Measurements from ENCODE around the gene PHF1. TPM values are rescaled to one million over a fixed set of nuclear protein-coding genes. Genes with fewer than 3 reads are reported as not detected.
"Not testable (repeated sequence)": the region's sequence is repeated elsewhere in the genome, so short reads cannot be mapped to it uniquely, and the experiment has no call there.

The PHF1 gene
- total and polyA plus RNA-seq, 2 of the 4 experiments (the other 2 are of a cell fraction) = 9.0 to 47.2 TPM

- ATAC-seq (ENCODE audit: low read depth); H4K91ac ChIP-seq (ENCODE audit: insufficient read depth, low read depth, low read length); H4K20me1 ChIP-seq (ENCODE audit: insufficient read depth, low read length); H2AK5ac ChIP-seq (ENCODE audit: low read depth, low read length); CTCF ChIA-PET; intact Hi-C loops (cut with micrococcal nuclease); H3K18ac ChIP-seq (ENCODE audit: low read depth, low read length); H2BK5ac ChIP-seq (ENCODE audit: low read depth, low read length, poor library complexity, severe bottlenecking); H3K27ac ChIP-seq (ENCODE audit: insufficient read depth, low read length); H2BK120ac ChIP-seq (ENCODE audit: low read depth, low read length); BruUV-seq (replicated peaks); H3K4me2 ChIP-seq (ENCODE audit: low read depth, low read length); in situ Hi-C loops (cut with MboI; ENCODE audit: low sequenced_read_pairs); H3K4me3 ChIP-seq (ENCODE audit: insufficient read depth, low read depth, low read length); H3K14ac ChIP-seq (replicated peaks; ENCODE audit: low read depth, low read length); dilution Hi-C loops (cut with HindIII; ENCODE audit: low sequenced_read_pairs, unreplicated experiment); H2AFZ ChIP-seq (replicated peaks; ENCODE audit: low read length, poor library complexity); H3K4ac ChIP-seq (ENCODE audit: low read depth, low read length); H3K56ac ChIP-seq (ENCODE audit: extremely low read depth, insufficient read depth, low read length); H3K9me1 ChIP-seq (ENCODE audit: insufficient read depth, low read length); H3K4me1 ChIP-seq (ENCODE audit: control insufficient read depth, insufficient read depth, low read length); H3K23ac ChIP-seq (ENCODE audit: low read depth, low read length); DNase-seq; H2BK15ac ChIP-seq (ENCODE audit: low read depth, low read length); H2BK20ac ChIP-seq (ENCODE audit: low read depth, low read length); H4K8ac ChIP-seq (ENCODE audit: low read depth in 2 of 2, low read length in 2 of 2); H3K9ac ChIP-seq (ENCODE audit: low read depth, low read length); H4K5ac ChIP-seq (ENCODE audit: low read depth, low read length); POLR2A ChIA-PET (ENCODE audit: unreplicated experiment); H3K9me3 ChIP-seq (ENCODE audit: control insufficient read depth, insufficient read depth, low read length); H3K27me3 ChIP-seq (ENCODE audit: control insufficient read depth, insufficient read depth, low read length); H2AK9ac ChIP-seq (replicated peaks; ENCODE audit: low read depth, low read length, poor library complexity): not testable (repeated sequence)
- Histone ChIP-seq H3K79me1 (ENCODE audit: low read depth in 1 of 2, low read length in 2 of 2) (peaks cover 37 to 56% of the 10 kb centered on the region in 2 experiments), H3K36me3 (ENCODE audit: control insufficient read depth, insufficient read depth, low read length) (peaks cover 15% of the 10 kb centered on the region)
- WGBS, 2 experiments (ENCODE audit: extremely low coverage in 2 of 2, insufficient read length in 1 of 2) = no CpG with 5 or more reads among the region's 6 CpGs
These were observed 10.9 kb upstream of the PHF1 start for GRCh38 chr6:33399881-33400280.
